Fibroblast of lung (primary cell): Measurements from ENCODE around the gene SOX15. TPM values are rescaled to one million over a fixed set of nuclear protein-coding genes. Genes with fewer than 3 reads are reported as not detected.

Source experiments
- DNase-seq, 2 donors: peaks; one replicate each; pipeline versions ENCODE4 v3.0.0 to v3.0.0-alpha.2; 2010; ENCODE audit warnings: low read depth in 2 of 2
- H2AFZ ChIP-seq: 2 replicates; pipeline ENCODE4 v1.5.1; 2012; ENCODE audit warnings: low read length, control low read depth, inconsistent platforms
- H3K27ac ChIP-seq: 2 replicates; pipeline ENCODE4 v1.5.1; 2011; ENCODE audit warnings: low read length, control low read depth; ENCODE audit not compliant: insufficient read depth
- H3K27me3 ChIP-seq: 2 replicates; pipeline ENCODE4 v1.5.1; 2011; ENCODE audit warnings: mild to moderate bottlenecking, low read length; ENCODE audit not compliant: control insufficient read depth, insufficient read depth
- H3K36me3 ChIP-seq: 2 replicates; pipeline ENCODE4 v1.5.1; 2011; ENCODE audit warnings: low read length; ENCODE audit not compliant: control insufficient read depth, insufficient read depth
- H3K4me1 ChIP-seq: 2 replicates; pipeline ENCODE4 v1.5.1; 2011; ENCODE audit warnings: low read length; ENCODE audit not compliant: control insufficient read depth, insufficient read depth; ENCODE audit errors: extremely low read depth
- H3K4me2 ChIP-seq: 2 replicates; pipeline ENCODE4 v1.5.1; 2011; ENCODE audit warnings: low read length, control low read depth; ENCODE audit not compliant: insufficient read depth; ENCODE audit errors: extremely low read depth
- H3K4me3 ChIP-seq, 4 experiments: fragments of 200-600 bp in 1 of 4; sonication (generic) in 1 of 4; replicated peaks in 1 of 4; 2 replicates each; pipeline ENCODE4 v1.5.1; 2011 to 2016; ENCODE audit warnings: low read length in 4 of 4, low read depth in 3 of 4, mild to moderate bottlenecking in 3 of 4, control low read depth in 2 of 4, inconsistent platforms in 1 of 4, mixed read lengths in 1 of 4; ENCODE audit not compliant: insufficient read depth in 1 of 4; ENCODE audit errors: control extremely low read depth in 1 of 4
- H3K79me2 ChIP-seq: 2 replicates; pipeline ENCODE4 v1.5.1; 2012; ENCODE audit warnings: mild to moderate bottlenecking, low read length, inconsistent platforms; ENCODE audit not compliant: control insufficient read depth, insufficient read depth
- H3K9ac ChIP-seq: 2 replicates; pipeline ENCODE4 v1.5.1; 2011; ENCODE audit warnings: mild to moderate bottlenecking, low read length, control low read depth; ENCODE audit not compliant: insufficient read depth
- H3K9me3 ChIP-seq: 2 replicates; pipeline ENCODE4 v1.5.1; 2012; ENCODE audit warnings: low read depth, low read length; ENCODE audit not compliant: control insufficient read depth, insufficient read depth
- H4K20me1 ChIP-seq: 2 replicates; pipeline ENCODE4 v1.5.1; 2011; ENCODE audit warnings: low read length; ENCODE audit not compliant: control insufficient read depth, insufficient read depth; ENCODE audit errors: extremely low read depth
- CTCF ChIP-seq, 2 donors: IDR thresholded peaks in 1 of 2; conservative IDR thresholded peaks in 1 of 2; 1 replicate in 1 of 2; 2 replicates in 1 of 2; pipeline ENCODE4 v1.5.1; 2011 to 2012; ENCODE audit warnings: low read length in 2 of 2, control low read depth in 1 of 2, inconsistent platforms in 1 of 2, low read depth in 1 of 2, mild to moderate bottlenecking in 1 of 2
- EZH2 ChIP-seq: IDR thresholded peaks from 2 replicates; pipeline ENCODE4 v1.5.1; 2012; ENCODE audit warnings: low read length, control low read depth, mild to moderate bottlenecking; ENCODE audit errors: missing control alignments
- polyA plus RNA-seq, 2 donors: library from polyadenylated mRNA; depleted of rRNA in 1 of 2; stranded (reverse) in 1 of 2; unstranded in 1 of 2; fragments of >200 nt; gene quantifications; 2 replicates each; pipeline ENCODE4 v1.2.1, GENCODE V29; 2011 to 2012; ENCODE audit warnings: missing spikeins in 1 of 2
- total RNA-seq: library from RNA; depleted of rRNA; stranded (reverse); fragments of >200 nt; gene quantifications from 2 replicates; pipeline ENCODE4 v1.2.1, GENCODE V29; 2014

Gene SOX15
- total and polyA plus RNA-seq, 2 donors (not counting 1 experiment from before 2014, with no cell fraction given), result 0.36 to 0.50 TPM

GRCh38 chr17:7579001-7579833 lies 10.7 kb downstream of the SOX15 start, which contains the start of gene CD68:
CD68 (plus strand) TSS chr17:7579638; CDS start chr17:7579678, 40 bp downstream.
- no peak for TF ChIP-seq EZH2
- TF ChIP-seq CTCF (conservative IDR thresholded peaks at IDR 0.05 in 1 of 2, IDR thresholded peaks at IDR 0.05 in 1 of 2; ENCODE audit: low read depth in 1 of 2, low read length in 2 of 2), result no peak
- H2AFZ ChIP-seq, result no peak within 1 kb of the TSS
- peaks cover 45% of the 10 kb centered on the region for H3K36me3 ChIP-seq
- peak; percentile 85 to 92 for DNase-seq
- H3K27me3 ChIP-seq, result no peaks in the 10 kb centered on the region
- peak within 1 kb of the TSS; percentile 28 for H3K4me2 ChIP-seq
- peaks cover 63% of the 10 kb centered on the region for H3K79me2 ChIP-seq
- H4K20me1 ChIP-seq, result peaks cover 13% of the 10 kb centered on the region
- H3K9me3 ChIP-seq, result no peaks in the 10 kb centered on the region
- H3K4me3 ChIP-seq, result peak within 1 kb of the TSS in 2 of 4 experiments; percentile 9 to 46
- H3K27ac ChIP-seq, result peak within 1 kb of the TSS; percentile 84
- H3K9ac ChIP-seq, result peak within 1 kb of the TSS; percentile 33
- peaks cover 47% of the 10 kb centered on the region for H3K4me1 ChIP-seq

- Histone ChIP-seq H3K4me3 (no peak overlapping the region), H3K4me2 (peak overlapping the region; percentile 49), H2AFZ (no peak overlapping the region), H3K36me3 (peaks cover 47% of the 10 kb centered on the region), H3K4me1 (peaks cover 42% of the 10 kb centered on the region), H3K79me2 (peaks cover 75% of the 10 kb centered on the region), H3K9me3 (no peaks in the 10 kb centered on the region), H3K27me3 (no peaks in the 10 kb centered on the region), H3K27ac (peak overlapping the region; percentile 16), H4K20me1 (peaks cover 14% of the 10 kb centered on the region), H3K9ac (no peak overlapping the region)
- DNase-seq, result no peak
- no peak for TF ChIP-seq CTCF (conservative IDR thresholded peaks at IDR 0.05 in 1 of 2, IDR thresholded peaks at IDR 0.05 in 1 of 2; ENCODE audit: low read depth in 1 of 2, low read length in 2 of 2)
- TF ChIP-seq EZH2, result no peak
These were observed 12.3 kb downstream of the SOX15 start for GRCh38 chr17:7577327-7578199.

GRCh38 chr17:7576432-7576937 lies 13.4 kb downstream of the SOX15 start:
- peaks cover 47% of the 10 kb centered on the region for H3K36me3 ChIP-seq
- no peak for DNase-seq
- H3K4me3 ChIP-seq, result no peak overlapping the region
- no peak overlapping the region for H2AFZ ChIP-seq
- peaks cover 74% of the 10 kb centered on the region for H3K79me2 ChIP-seq
- H3K4me1 ChIP-seq, result peaks cover 42% of the 10 kb centered on the region
- H3K27me3 ChIP-seq, result no peaks in the 10 kb centered on the region
- peak overlapping the region; percentile 4 for H3K4me2 ChIP-seq
- no peak overlapping the region for H3K9ac ChIP-seq
- H4K20me1 ChIP-seq, result peaks cover 14% of the 10 kb centered on the region
- no peak overlapping the region for H3K27ac ChIP-seq
- TF ChIP-seq EZH2 (no peak), CTCF (conservative IDR thresholded peaks at IDR 0.05 in 1 of 2, IDR thresholded peaks at IDR 0.05 in 1 of 2; ENCODE audit: low read depth in 1 of 2, low read length in 2 of 2) (no peak)
- H3K9me3 ChIP-seq, result no peaks in the 10 kb centered on the region
